Bronchial smooth muscle cell (primary cell): Measurements from ENCODE around the gene GBP5. TPM values are rescaled to one million over a fixed set of nuclear protein-coding genes. Genes with fewer than 3 reads are reported as not detected.

Experiments
- total RNA-seq: library from RNA; depleted of rRNA; stranded (reverse); fragments of >200 nt; gene quantifications from 2 replicates; pipeline ENCODE4 v1.2.1, GENCODE V29; 2014

Gene GBP5
- 0.16 TPM in 1 of 2 replicates, not detected in the other for total RNA-seq

GRCh38 chr1:89272269-89273041, at the start of gene GBP5:
TSS of gene GBP5 (minus strand) at chr1:89272860. CDS start at chr1:89269555, 3,305 bp downstream.

Other genes with a start within 250 kb of the GBP5 start
- 18.9 and 32.5 TPM in 2 replicates for gene GBP3, start 250.0 kb downstream of the GBP5 start, total RNA-seq
- 11.0 and 19.7 TPM in 2 replicates for gene GBP1, start 207.7 kb downstream of the GBP5 start, total RNA-seq
- gene GBP2, start 146.7 kb downstream of the GBP5 start, total RNA-seq = 48.1 and 87.7 TPM in 2 replicates
- not detected in 2 replicates for gene GBP7, start 96.9 kb downstream of the GBP5 start, total RNA-seq
- 0.16 and 0.26 TPM in 2 replicates for gene GBP4, start 73.9 kb downstream of the GBP5 start, total RNA-seq
- 0.17 TPM in 1 of 2 replicates, not detected in the other for gene GBP6, start 91.2 kb upstream of the GBP5 start, total RNA-seq